Measurements from ENCODE around the gene ZNF574.

ZNF574 gene

GRCh38 chr19:42124386-42124901 is 48.5 kb downstream of the ZNF574 start:
- no peak for DNase-seq (ENCODE audit: low read depth in 3 of 3)

GRCh38 chr19:42125536-42125935 is 49.6 kb downstream of the ZNF574 start:
- no peak for DNase-seq (ENCODE audit: low read depth in 3 of 3)

- no peak for DNase-seq (ENCODE audit: low read depth in 3 of 3)
Measured at GRCh38 chr19:42126574-42126973, 50.6 kb downstream of the ZNF574 start.

DNA sequence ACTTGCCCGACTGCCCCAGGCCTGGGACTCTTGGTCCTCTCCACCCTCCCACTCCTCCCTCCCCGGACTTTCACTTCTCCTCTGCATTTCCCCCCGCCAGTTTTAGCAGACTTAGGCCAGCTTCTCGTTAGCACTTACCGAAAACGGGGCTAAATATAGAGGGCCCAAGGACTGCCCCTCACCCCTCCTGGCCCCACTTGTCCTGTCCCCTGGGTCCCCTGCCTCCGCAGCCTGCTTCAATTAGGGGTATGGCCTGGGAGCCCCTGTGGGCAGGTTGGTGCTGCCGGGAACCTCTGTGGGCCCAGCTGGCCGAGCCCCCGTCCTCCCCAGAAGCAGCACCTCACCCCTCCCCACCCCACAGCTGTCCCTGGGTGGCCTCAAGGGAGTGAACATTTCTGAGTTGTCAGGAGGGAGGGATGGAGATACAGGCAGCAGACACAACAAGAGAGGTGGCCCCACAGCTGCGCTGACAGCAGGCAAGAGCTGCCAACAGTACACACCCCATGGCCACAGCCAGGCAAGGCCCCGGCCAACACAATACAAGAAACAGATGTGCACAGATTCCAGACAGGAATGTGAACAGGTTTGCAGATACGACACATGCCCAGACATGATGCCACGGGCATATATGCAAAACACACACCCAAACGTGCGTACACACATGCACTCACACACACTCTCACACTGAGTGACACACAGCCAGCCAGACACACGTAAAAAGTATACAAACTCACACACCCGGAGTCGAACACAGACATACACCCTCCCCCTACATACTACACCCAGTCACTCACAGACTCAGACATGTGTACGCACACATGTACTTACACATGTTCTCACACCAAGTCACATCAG is 53.7 kb downstream of the ZNF574 start:
- DNase-seq (ENCODE audit: low read depth in 3 of 3) = no peak

DNA sequence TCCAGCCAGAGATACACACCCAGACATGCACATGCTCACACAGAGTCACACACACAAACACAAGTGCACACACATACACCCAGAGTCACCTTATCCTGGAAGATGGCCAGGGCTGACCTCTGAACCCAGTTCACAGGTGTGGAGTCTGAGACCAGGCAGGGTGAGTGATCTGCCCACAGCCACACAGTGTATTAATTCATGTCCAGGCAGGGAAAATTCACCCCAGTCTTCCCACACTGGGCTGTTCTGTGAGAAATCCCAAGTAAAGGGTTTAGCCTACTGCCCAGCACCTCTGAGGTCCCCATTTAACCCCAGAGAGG is 54.2 kb downstream of the ZNF574 start:
- no peak for DNase-seq (ENCODE audit: low read depth in 3 of 3)

All from stimulated activated CD4-positive, alpha-beta T cell treated with anti-CD3 and anti-CD28 coated beads, TNF-alpha, amount 100 ng/mL, for 24 hours (primary cell).